Measurements from ENCODE around the gene ANKRD55.
"Not testable (repeated sequence)": the region's sequence is repeated elsewhere in the genome, so short reads cannot be mapped to it uniquely, and the experiment has no call there.

The ANKRD55 gene

GRCh38 chr5:56253924-56254323, 20.8 kb upstream of the ANKRD55 start:
- H3K4me3 ChIP-seq (ENCODE audit: insufficient read depth, low read depth, low read length), result no peak overlapping the region
- no peak overlapping the region for H3K27ac ChIP-seq (ENCODE audit: insufficient read depth, low read depth, low read length, poor library complexity, severe bottlenecking)
- no peaks in the 10 kb centered on the region for H3K9me3 ChIP-seq (ENCODE audit: control insufficient read depth, low read length)
- no peaks in the 10 kb centered on the region for H3K4me1 ChIP-seq (ENCODE audit: control insufficient read depth, insufficient read depth, low read length)
- no peaks in the 10 kb centered on the region for H3K27me3 ChIP-seq (ENCODE audit: control insufficient read depth, insufficient read depth, low read length, poor library complexity, severe bottlenecking)
- no peaks in the 10 kb centered on the region for H3K36me3 ChIP-seq (ENCODE audit: control insufficient read depth, insufficient read depth, low read length)
- WGBS, 2 experiments, result 91 to 92% methylated on average over 6 of the region's 6 CpGs

GRCh38 chr5:56253126-56253525, 20.0 kb upstream of the ANKRD55 start:
- H3K27ac ChIP-seq (ENCODE audit: insufficient read depth, low read depth, low read length, poor library complexity, severe bottlenecking), result no peak overlapping the region
- no peaks in the 10 kb centered on the region for H3K4me1 ChIP-seq (ENCODE audit: control insufficient read depth, insufficient read depth, low read length)
- no peaks in the 10 kb centered on the region for H3K36me3 ChIP-seq (ENCODE audit: control insufficient read depth, insufficient read depth, low read length)
- no peaks in the 10 kb centered on the region for H3K27me3 ChIP-seq (ENCODE audit: control insufficient read depth, insufficient read depth, low read length, poor library complexity, severe bottlenecking)
- H3K4me3 ChIP-seq (ENCODE audit: insufficient read depth, low read depth, low read length), result no peak overlapping the region
- 88 to 91% methylated on average over 1 of the region's 2 CpGs for WGBS, 2 experiments
- no peaks in the 10 kb centered on the region for H3K9me3 ChIP-seq (ENCODE audit: control insufficient read depth, low read length)

DNA sequence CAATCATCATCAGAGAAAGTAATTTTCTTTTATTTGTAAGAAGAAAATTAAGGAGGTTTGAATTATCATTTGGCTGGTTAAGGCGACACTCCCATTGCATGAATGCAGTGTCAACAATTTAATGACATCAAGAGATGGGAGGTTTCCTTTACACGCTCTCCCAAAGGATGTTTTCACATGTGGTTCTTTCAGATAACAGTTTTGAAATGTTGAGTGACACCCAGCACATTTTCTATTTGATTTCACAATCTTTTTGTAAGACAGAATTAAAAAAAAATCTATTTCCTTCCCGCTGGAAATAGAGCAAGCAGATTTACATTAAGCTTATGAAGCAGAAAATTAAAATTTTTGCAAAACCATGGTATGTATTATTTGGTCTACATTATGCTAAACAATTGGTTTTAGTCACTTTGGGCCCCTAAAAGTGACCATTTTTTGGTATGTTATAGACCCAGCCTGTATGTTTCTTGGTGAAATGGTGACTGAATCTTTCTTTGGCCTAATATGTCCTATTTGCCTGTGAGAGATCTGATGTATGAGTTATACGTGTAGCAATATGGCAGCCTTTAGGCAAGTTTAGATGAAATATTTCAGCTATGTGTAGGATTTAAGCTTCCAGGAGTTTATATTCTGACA, 18.9 kb upstream of the ANKRD55 start:
- H3K9me3 ChIP-seq (ENCODE audit: control insufficient read depth, low read length), result no peaks in the 10 kb centered on the region
- no peaks in the 10 kb centered on the region for H3K27me3 ChIP-seq (ENCODE audit: control insufficient read depth, insufficient read depth, low read length, poor library complexity, severe bottlenecking)
- no peaks in the 10 kb centered on the region for H3K4me1 ChIP-seq (ENCODE audit: control insufficient read depth, insufficient read depth, low read length)
- H3K36me3 ChIP-seq (ENCODE audit: control insufficient read depth, insufficient read depth, low read length), result no peaks in the 10 kb centered on the region
- 88 to 94% methylated on average over 3 to 4 of the region's 4 CpGs for WGBS, 2 experiments
- H3K27ac ChIP-seq (ENCODE audit: insufficient read depth, low read depth, low read length, poor library complexity, severe bottlenecking), result no peak overlapping the region
- no peak overlapping the region for H3K4me3 ChIP-seq (ENCODE audit: insufficient read depth, low read depth, low read length)

DNA sequence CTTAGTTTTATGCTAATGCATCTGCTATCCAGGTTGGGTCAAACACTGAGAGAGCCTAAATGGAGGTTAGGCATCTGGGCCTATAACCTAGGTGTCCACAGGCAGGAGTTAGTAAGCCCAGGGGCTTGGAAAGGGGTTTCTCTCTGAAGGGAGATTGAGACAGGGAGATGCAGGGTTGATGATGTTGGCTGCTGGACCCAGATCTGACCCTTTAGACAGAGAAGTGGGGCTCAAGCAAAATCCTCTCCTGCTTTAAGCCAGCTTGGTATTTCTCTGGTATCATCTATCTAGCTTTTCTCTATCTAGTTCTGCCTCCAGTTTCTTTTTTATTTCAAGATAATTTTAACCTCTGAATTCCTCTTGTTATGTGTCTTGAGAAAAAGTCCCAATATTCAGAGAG, 18.3 kb upstream of the ANKRD55 start:
- Histone ChIP-seq H3K27me3 (ENCODE audit: control insufficient read depth, insufficient read depth, low read length, poor library complexity, severe bottlenecking) (no peaks in the 10 kb centered on the region), H3K4me1 (ENCODE audit: control insufficient read depth, insufficient read depth, low read length) (no peaks in the 10 kb centered on the region), H3K9me3 (ENCODE audit: control insufficient read depth, low read length) (no peaks in the 10 kb centered on the region), H3K27ac (ENCODE audit: insufficient read depth, low read depth, low read length, poor library complexity, severe bottlenecking) (no peak overlapping the region), H3K4me3 (ENCODE audit: insufficient read depth, low read depth, low read length) (no peak overlapping the region), H3K36me3 (ENCODE audit: control insufficient read depth, insufficient read depth, low read length) (no peaks in the 10 kb centered on the region)

DNA sequence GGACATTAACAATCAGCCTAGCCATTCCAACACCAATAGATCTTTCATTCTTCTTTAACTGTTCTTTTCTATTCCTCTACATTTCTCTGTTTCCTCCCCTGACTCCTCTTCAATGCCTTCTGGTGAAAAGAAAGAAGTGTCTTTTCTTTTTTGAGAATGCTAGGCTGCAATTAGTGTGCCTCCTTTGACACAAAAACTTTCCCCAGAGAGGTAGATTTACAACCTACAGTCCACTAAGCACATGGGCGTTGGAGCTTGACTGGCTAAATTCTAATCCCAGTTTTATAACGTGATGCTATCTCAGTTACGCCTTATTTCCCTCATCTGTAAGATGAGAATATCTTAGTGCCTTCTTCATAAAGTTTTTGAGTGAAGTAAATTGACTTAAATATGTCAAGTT, 16.9 kb upstream of the ANKRD55 start:
- H3K4me1 ChIP-seq (ENCODE audit: control insufficient read depth, insufficient read depth, low read length), result no peaks in the 10 kb centered on the region
- H3K9me3 ChIP-seq (ENCODE audit: control insufficient read depth, low read length), result no peaks in the 10 kb centered on the region
- H3K27ac ChIP-seq (ENCODE audit: insufficient read depth, low read depth, low read length, poor library complexity, severe bottlenecking), result no peak overlapping the region
- no peaks in the 10 kb centered on the region for H3K36me3 ChIP-seq (ENCODE audit: control insufficient read depth, insufficient read depth, low read length)
- H3K27me3 ChIP-seq (ENCODE audit: control insufficient read depth, insufficient read depth, low read length, poor library complexity, severe bottlenecking), result no peaks in the 10 kb centered on the region
- no peak overlapping the region for H3K4me3 ChIP-seq (ENCODE audit: insufficient read depth, low read depth, low read length)
- WGBS, 2 experiments, result 91 to 98% methylated on average over 3 of the region's 3 CpGs

- not testable (repeated sequence) for H3K27ac ChIP-seq (ENCODE audit: insufficient read depth, low read depth, low read length, poor library complexity, severe bottlenecking); H3K27me3 ChIP-seq (ENCODE audit: control insufficient read depth, insufficient read depth, low read length, poor library complexity, severe bottlenecking); H3K4me3 ChIP-seq (ENCODE audit: insufficient read depth, low read depth, low read length); H3K4me1 ChIP-seq (ENCODE audit: control insufficient read depth, insufficient read depth, low read length); H3K9me3 ChIP-seq (ENCODE audit: control insufficient read depth, low read length); H3K36me3 ChIP-seq (ENCODE audit: control insufficient read depth, insufficient read depth, low read length)
- WGBS, 2 experiments, result 83 to 84% methylated on average over 5 of the region's 5 CpGs
These were observed 16.0 kb upstream of the ANKRD55 start for GRCh38 chr5:56249085-56249484.

- WGBS, 2 experiments, result 91 to 97% methylated on average over 3 of the region's 3 CpGs
- Histone ChIP-seq H3K4me3 (ENCODE audit: insufficient read depth, low read depth, low read length) (no peak overlapping the region), H3K27ac (ENCODE audit: insufficient read depth, low read depth, low read length, poor library complexity, severe bottlenecking) (no peak overlapping the region), H3K4me1 (ENCODE audit: control insufficient read depth, insufficient read depth, low read length) (no peaks in the 10 kb centered on the region), H3K9me3 (ENCODE audit: control insufficient read depth, low read length) (no peaks in the 10 kb centered on the region), H3K36me3 (ENCODE audit: control insufficient read depth, insufficient read depth, low read length) (no peaks in the 10 kb centered on the region), H3K27me3 (ENCODE audit: control insufficient read depth, insufficient read depth, low read length, poor library complexity, severe bottlenecking) (no peaks in the 10 kb centered on the region)
These were observed 14.5 kb upstream of the ANKRD55 start for GRCh38 chr5:56247592-56247991.

DNA sequence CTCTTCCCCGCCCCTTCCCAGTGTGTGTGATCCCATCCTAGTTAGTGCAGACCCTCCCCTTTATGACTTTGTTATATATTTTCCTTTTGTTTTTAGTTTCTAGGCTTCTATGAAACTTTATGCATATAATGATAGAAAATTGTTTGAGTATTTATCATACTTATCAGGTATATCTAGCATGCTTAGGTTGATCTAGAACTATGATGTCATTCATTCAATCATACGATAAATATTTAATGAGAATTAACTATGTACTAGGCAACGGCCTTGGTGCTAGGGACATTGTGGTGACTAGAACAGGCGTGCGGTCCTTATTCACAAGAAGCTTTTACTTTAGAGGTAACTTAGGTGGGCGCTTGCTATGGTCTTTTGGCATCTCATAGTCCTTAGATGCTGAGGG, 13.6 kb upstream of the ANKRD55 start:
- H3K4me1 ChIP-seq (ENCODE audit: control insufficient read depth, insufficient read depth, low read length), result no peaks in the 10 kb centered on the region
- no peaks in the 10 kb centered on the region for H3K27me3 ChIP-seq (ENCODE audit: control insufficient read depth, insufficient read depth, low read length, poor library complexity, severe bottlenecking)
- no peaks in the 10 kb centered on the region for H3K36me3 ChIP-seq (ENCODE audit: control insufficient read depth, insufficient read depth, low read length)
- no peak overlapping the region for H3K27ac ChIP-seq (ENCODE audit: insufficient read depth, low read depth, low read length, poor library complexity, severe bottlenecking)
- WGBS, 2 experiments, result 91 to 93% methylated on average over 5 to 6 of the region's 6 CpGs
- no peaks in the 10 kb centered on the region for H3K9me3 ChIP-seq (ENCODE audit: control insufficient read depth, low read length)
- no peak overlapping the region for H3K4me3 ChIP-seq (ENCODE audit: insufficient read depth, low read depth, low read length)

DNA sequence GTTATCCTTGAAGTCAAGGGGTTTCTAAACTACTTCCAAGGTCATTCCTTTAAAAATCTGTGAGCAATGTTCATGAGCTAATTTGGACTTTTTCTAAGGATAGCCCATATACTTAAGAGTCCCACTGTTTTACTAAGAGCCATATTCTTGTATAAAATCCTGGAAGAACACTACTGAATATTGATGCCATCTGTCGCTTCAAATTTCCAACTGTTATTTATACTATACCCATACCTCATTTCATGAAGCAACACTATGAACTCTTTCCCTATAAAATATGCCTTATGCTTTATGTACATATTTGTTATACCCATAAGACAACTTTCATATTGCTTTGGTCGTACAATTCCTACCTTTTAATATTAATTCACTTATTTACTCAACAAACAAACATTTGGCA, 12.4 kb upstream of the ANKRD55 start:
- no peak overlapping the region for H3K27ac ChIP-seq (ENCODE audit: insufficient read depth, low read depth, low read length, poor library complexity, severe bottlenecking)
- H3K36me3 ChIP-seq (ENCODE audit: control insufficient read depth, insufficient read depth, low read length), result no peaks in the 10 kb centered on the region
- H3K4me3 ChIP-seq (ENCODE audit: insufficient read depth, low read depth, low read length), result no peak overlapping the region
- 89 to 94% methylated on average over 2 of the region's 2 CpGs for WGBS, 2 experiments
- no peaks in the 10 kb centered on the region for H3K9me3 ChIP-seq (ENCODE audit: control insufficient read depth, low read length)
- no peaks in the 10 kb centered on the region for H3K27me3 ChIP-seq (ENCODE audit: control insufficient read depth, insufficient read depth, low read length, poor library complexity, severe bottlenecking)
- H3K4me1 ChIP-seq (ENCODE audit: control insufficient read depth, insufficient read depth, low read length), result no peaks in the 10 kb centered on the region

DNA sequence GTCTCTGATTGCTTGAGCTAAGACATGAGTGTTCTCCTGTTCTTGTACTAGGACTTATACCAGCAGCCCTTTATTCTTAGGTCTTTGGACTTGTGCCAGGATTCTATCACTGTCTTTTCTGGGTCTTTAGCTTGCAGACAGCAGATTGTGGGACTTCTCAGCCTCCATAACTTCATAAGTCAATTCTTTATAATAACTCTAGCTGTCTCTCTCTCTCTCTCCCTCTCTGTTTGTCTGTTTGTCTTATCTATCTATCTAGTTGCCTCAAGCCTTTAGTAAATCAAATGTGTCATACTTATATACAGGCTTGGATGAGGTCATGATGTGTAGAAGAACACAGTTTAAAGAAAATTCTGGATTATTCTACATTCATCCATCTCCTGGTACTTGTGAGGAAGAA, 11.5 kb upstream of the ANKRD55 start:
- Histone ChIP-seq H3K4me1 (ENCODE audit: control insufficient read depth, insufficient read depth, low read length) (no peaks in the 10 kb centered on the region), H3K36me3 (ENCODE audit: control insufficient read depth, insufficient read depth, low read length) (no peaks in the 10 kb centered on the region), H3K27ac (ENCODE audit: insufficient read depth, low read depth, low read length, poor library complexity, severe bottlenecking) (no peak overlapping the region), H3K9me3 (ENCODE audit: control insufficient read depth, low read length) (no peaks in the 10 kb centered on the region), H3K4me3 (ENCODE audit: insufficient read depth, low read depth, low read length) (no peak overlapping the region), H3K27me3 (ENCODE audit: control insufficient read depth, insufficient read depth, low read length, poor library complexity, severe bottlenecking) (no peaks in the 10 kb centered on the region)

DNA sequence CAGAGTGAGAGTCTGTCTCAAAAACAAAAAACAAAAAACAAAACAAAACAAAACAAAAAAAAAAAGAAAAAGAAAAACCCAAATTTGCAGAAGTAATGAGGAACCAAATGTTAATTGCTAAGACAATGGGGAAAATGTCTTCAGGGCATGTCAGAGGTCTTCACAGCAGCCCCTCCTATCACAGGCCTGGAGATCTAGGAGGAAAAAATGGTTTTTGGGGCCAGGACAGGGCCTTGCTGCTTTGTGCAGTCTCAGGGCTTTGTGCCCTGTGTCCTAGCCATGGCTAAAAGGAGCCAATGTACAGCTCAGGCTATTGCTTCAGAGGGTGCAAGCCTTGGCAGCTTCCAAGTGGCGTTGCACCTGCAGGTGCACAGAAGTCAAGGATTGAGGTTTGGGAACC, 9.1 kb upstream of the ANKRD55 start:
- H3K27ac ChIP-seq (ENCODE audit: insufficient read depth, low read depth, low read length, poor library complexity, severe bottlenecking), result not testable (repeated sequence)
- 86 to 94% methylated on average over 1 of the region's 1 CpG for WGBS, 2 experiments

More for the DNA sequence above, 9.1 kb upstream of the ANKRD55 start:
- not testable (repeated sequence) for H3K27me3 ChIP-seq (ENCODE audit: control insufficient read depth, insufficient read depth, low read length, poor library complexity, severe bottlenecking); H3K9me3 ChIP-seq (ENCODE audit: control insufficient read depth, low read length); H3K36me3 ChIP-seq (ENCODE audit: control insufficient read depth, insufficient read depth, low read length); H3K4me1 ChIP-seq (ENCODE audit: control insufficient read depth, insufficient read depth, low read length); H3K4me3 ChIP-seq (ENCODE audit: insufficient read depth, low read depth, low read length)
